GM12875 (cell line): ENCODE data around the gene ASPSCR1.

Experiments
- H3K4me3 ChIP-seq: one replicate; pipeline ENCODE4 v1.5.1; 2011; ENCODE audit warnings: low read depth, low read length, control low read depth
- TF ChIP-seq, protein P1 (sequence below): IDR thresholded peaks from 2 replicates; pipeline ENCODE4 v1.5.1; 2011; ENCODE audit warnings: low read depth, mild to moderate bottlenecking, control low read depth, inconsistent platforms, low read length, moderate library complexity, borderline replicate concordance; ENCODE audit not compliant: insufficient read depth

The ASPSCR1 gene

DNA sequence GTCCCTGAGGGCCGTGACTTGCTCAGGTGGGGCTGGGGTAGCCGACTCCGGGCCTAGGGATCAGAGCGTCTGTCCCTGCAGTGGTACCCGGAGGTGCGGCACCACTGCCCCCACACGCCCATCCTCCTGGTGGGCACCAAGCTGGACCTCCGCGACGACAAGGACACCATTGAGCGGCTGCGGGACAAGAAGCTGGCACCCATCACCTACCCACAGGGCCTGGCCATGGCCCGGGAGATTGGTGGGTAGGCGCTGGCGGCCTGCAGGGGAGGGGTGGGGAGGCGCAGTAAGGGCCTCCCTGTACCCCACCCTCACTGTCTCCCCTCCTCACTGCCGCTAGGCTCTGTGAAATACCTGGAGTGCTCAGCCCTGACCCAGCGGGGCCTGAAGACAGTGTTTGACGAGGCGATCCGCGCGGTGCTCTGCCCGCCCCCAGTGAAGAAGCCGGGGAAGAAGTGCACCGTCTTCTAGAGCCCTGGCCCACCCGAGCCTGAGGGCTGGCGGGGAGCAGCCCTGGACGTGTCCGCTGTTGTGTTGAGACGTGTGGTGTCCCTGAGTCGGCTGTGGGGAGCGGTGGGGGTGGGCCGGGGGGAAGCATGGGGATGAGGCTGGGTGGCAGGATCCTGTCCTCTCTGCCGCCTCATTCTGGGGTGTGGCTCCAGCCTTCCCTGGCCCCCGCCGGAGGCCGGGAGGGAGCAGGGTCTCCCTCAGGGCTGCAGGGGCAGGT is 56.1 kb downstream of the ASPSCR1 start:
- TF ChIP-seq, protein P1, sequence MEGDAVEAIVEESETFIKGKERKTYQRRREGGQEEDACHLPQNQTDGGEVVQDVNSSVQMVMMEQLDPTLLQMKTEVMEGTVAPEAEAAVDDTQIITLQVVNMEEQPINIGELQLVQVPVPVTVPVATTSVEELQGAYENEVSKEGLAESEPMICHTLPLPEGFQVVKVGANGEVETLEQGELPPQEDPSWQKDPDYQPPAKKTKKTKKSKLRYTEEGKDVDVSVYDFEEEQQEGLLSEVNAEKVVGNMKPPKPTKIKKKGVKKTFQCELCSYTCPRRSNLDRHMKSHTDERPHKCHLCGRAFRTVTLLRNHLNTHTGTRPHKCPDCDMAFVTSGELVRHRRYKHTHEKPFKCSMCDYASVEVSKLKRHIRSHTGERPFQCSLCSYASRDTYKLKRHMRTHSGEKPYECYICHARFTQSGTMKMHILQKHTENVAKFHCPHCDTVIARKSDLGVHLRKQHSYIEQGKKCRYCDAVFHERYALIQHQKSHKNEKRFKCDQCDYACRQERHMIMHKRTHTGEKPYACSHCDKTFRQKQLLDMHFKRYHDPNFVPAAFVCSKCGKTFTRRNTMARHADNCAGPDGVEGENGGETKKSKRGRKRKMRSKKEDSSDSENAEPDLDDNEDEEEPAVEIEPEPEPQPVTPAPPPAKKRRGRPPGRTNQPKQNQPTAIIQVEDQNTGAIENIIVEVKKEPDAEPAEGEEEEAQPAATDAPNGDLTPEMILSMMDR: no peak
- H3K4me3 ChIP-seq: no peak overlapping the region

DNA sequence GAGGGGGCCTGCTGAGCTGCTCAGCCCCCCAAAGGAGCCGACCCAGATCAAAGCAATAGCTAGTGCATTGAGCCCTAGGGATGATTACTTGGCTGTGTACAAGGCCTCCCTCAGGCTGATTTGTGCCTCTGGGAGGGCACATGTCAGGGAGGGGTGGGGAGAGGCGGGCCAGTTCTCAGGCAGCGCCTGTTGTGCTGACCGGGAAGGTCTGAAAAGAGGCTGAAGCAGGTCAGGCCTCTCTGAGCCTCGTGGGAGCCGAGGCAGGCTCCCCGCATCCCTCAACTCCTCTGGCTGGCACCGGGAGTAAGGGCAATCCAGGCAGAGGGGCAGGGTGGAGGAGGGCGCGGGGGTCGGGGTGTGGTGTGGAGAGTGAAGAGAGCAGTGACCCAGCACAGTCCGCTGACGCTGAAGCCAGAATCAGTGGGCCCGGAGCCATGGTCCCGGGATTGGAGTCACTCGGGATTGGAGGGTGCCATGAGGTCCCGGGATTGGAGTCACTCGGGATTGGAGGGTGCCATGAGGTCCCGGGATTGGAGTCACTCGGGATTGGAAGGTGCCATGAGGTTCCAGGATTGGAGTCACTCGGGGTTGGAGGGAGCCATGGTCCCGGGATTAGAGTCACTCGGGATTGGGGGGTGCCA is 57.1 kb downstream of the ASPSCR1 start:
- TF ChIP-seq, protein P1: no peak
- H3K4me3 ChIP-seq: no peak overlapping the region

DNA sequence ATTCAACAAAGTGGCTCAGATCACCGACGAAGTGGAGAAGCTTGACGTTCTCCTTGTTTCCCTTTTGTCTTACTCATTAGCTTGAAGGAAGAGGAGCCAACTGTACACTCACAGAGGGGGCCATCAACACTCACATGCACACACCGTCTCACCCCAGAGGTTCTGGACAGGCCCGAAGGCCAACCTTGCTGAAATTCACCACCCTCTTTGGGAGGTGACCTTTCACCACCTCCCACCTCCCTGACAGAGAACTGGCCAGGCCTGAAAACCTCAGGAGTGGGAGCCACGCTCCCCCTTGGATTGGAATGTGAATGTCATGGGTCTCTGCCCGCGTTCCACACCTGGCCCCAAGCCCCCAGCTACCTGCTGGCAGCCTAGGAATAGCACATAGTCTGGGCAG is 58.1 kb downstream of the ASPSCR1 start:
- no peak overlapping the region for H3K4me3 ChIP-seq
- TF ChIP-seq, protein P1: no peak

DNA sequence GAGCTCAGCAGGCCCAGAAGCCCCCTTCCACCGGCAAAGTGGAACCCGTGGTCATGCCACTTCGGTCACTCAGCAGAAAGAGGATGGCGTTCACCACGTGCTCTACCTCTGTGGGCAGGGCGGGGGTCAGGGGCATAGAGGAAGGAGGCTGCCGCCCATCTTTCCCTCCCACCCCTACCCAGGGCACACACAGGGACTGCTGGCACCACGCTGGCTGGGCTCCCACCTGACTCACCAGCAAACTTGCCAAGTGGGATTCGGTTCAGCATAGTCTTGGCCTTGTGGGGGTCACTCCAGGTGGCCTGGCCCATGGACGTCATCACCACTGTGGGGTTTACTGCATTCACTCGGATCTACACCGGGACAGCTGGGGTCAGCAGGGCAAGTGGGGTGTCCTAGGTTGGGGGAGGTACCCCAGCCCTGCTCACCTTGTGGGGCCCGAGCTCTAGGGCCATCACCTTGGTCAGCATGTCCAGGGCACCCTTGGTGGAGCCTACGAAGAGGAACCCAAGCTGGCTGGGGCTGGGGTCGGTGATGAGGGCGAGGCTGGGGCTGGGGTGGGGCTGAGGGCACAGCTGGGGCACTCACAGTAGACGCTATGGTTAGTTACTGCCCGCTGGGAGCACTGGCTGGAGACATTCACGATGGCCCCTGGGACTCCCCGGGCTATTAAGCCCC is 58.7 kb downstream of the ASPSCR1 start:
- TF ChIP-seq, protein P1: no peak
- H3K4me3 ChIP-seq: peak overlapping the region; percentile 72

DNA sequence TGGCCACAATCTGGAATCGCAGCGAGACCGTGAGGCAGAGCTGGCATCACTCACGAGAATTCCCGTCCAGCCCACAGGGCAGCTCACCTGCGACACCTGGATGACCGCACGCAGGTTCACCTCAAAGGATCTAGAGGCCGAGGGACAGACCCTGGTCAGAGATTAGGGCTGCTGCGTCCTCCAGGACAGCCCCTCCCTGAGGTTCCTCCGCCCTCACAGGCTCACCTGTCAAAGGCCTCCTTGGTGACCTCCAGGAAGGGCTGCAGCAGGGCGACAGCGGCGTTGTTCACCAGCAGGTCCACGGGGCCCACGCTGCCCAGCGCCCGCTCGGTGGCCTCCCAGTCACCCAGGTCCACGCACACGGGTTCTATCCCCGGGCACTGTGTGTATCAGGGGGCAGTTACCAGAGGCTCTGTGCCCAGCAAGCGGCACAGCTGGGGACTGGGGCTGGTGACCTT is 59.2 kb downstream of the ASPSCR1 start:
- TF ChIP-seq, protein P1: no peak
- H3K4me3 ChIP-seq: peak overlapping the region; percentile 72

DNA sequence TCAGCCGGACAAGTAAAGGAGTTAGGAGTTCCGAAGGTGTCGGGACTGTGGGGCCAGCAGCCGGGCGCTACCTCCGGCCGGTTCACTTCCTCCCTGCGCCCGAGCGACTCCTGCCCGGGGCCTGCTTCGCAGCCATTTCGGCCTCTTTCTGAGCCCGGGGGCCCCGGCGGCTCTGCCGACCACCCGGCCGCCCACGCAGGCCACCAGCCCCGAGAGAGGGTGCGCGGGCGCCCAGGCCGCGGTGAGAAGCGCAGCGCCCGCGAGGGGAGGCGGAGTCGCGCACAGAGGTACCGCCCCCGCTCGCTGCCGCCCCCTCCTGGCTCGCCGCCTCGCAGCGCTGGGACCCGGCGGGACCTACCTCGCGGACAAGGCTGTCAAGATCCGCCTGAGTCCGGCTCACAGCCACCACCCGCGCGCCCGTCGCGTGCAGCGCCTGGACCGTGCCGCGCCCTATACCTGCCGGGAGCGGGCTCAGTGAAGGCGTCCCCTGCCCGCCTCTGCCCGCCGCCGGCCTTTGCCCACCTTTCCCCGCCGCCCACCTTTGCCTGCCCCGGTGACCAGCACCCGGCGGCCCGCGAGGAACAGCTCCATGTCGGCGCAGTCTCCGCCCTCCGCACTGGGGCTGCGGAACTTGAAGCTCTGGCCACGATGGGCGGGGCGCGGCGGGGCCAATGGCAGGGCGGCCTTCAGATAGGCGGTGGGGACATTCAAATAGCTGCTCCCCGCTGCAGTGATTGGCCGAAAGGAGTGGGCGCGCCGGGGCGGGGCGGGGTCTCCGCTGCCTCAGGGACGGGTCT is 59.9 kb downstream of the ASPSCR1 start, which contains the start of gene DCXR:
DCXR (minus strand) TSS at position 606 of the 797 bp plus-strand sequence; CDS start at position 591, 15 bp downstream.
- TF ChIP-seq, protein P1: peak; percentile 98

More for the DNA sequence above, 59.9 kb downstream of the ASPSCR1 start, which contains the start of gene DCXR:
- peak within 1 kb of the TSS; percentile 72 for H3K4me3 ChIP-seq
